GM06990 (cell line): ENCODE data around the gene PLEKHD1.

Source experiments
- DNase-seq: peaks from one replicate; pipeline ENCODE4 v3.0.0-alpha.2; 2011; ENCODE audit not compliant: insufficient read length; ENCODE audit errors: extremely low read depth
- H3K27me3 ChIP-seq: replicated peaks from 2 replicates; pipeline ENCODE4 v1.6.0; 2011; ENCODE audit warnings: low read length; ENCODE audit not compliant: control insufficient read depth, insufficient read depth
- H3K36me3 ChIP-seq: 2 replicates; pipeline ENCODE4 v1.5.1; 2011; ENCODE audit warnings: low read length; ENCODE audit not compliant: control insufficient read depth, insufficient read depth
- H3K4me3 ChIP-seq: replicated peaks from 2 replicates; pipeline ENCODE4 v1.5.1; 2011; ENCODE audit warnings: low read depth, mild to moderate bottlenecking, control low read depth, low read length
- CTCF ChIP-seq: IDR thresholded peaks from 2 replicates; pipeline ENCODE4 v1.5.1; 2011; ENCODE audit warnings: low read length, control low read depth, mild to moderate bottlenecking, inconsistent platforms; ENCODE audit not compliant: insufficient read depth, poor library complexity, severe bottlenecking

The PLEKHD1 gene

GRCh38 chr14:69538766-69539165 lies 54.2 kb downstream of the PLEKHD1 start:
- H3K36me3 ChIP-seq: no peaks in the 10 kb centered on the region
- DNase-seq: no peak
- TF ChIP-seq CTCF: no peak
- no peaks in the 10 kb centered on the region for H3K27me3 ChIP-seq
- no peak overlapping the region for H3K4me3 ChIP-seq

GRCh38 chr14:69539631-69540410 lies 55.3 kb downstream of the PLEKHD1 start:
- Histone ChIP-seq H3K36me3 (no peaks in the 10 kb centered on the region), H3K27me3 (no peaks in the 10 kb centered on the region), H3K4me3 (no peak overlapping the region)
- TF ChIP-seq CTCF: no peak
- no peak for DNase-seq

DNA sequence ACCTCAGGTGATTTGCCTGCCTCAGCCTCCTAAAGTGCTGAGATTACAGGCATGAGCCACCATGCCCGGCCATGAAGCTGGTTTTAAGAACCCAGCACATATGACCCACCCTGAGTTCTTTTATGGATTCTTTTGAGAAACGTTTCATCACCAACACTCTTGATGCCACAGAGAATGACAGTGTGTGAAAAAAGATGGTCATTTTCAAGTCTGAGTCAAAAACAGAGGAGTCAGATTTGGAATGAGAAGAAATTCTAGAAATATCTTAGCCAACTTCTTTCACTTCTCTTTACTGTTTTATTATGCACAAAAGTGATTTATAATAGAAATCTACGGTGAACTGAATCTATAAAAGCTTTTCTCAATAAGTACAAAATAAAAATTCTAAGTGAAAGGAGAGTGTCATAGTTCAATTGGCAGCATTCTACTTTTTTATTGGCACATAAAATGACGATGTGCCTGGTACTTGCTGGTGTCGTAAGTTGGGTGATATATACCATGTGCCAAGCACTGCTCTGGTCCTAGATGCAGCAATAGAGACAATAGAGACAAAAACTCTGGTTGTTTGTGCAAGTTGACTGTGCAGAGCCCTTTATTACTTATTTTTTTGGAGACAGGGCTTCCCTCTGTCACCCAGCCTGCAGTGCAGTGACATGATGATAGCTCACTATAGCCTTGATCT lies 56.3 kb downstream of the PLEKHD1 start:
- H3K4me3 ChIP-seq: no peak overlapping the region

DNA sequence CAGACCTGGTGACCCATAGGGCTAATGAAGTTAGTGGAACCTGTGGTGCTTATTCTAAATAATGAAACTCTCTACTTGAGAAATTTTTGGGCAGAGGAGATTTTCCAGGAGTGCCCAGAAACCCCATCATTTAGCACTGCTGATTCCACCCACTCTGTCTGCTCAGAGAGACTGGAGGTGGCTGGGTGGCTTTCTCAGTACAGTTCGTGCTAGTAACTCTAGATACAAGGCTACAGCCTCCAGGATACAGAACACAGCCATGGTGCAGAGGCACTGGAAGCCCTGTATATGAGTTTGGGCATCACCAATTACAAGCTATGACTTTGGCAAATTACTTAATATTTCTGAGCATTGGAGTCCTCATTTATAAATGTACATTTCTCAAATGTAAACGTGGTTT lies 57.8 kb downstream of the PLEKHD1 start:
- H3K27me3 ChIP-seq: no peaks in the 10 kb centered on the region
- TF ChIP-seq CTCF: no peak
- no peak overlapping the region for H3K4me3 ChIP-seq
- DNase-seq: no peak
- no peaks in the 10 kb centered on the region for H3K36me3 ChIP-seq

More for the DNA sequence above, 56.3 kb downstream of the PLEKHD1 start:
- Histone ChIP-seq H3K36me3 (no peaks in the 10 kb centered on the region), H3K27me3 (no peaks in the 10 kb centered on the region)
- DNase-seq: peak; percentile 25
- no peak for TF ChIP-seq CTCF

- no peak for DNase-seq
- Histone ChIP-seq H3K4me3 (no peak overlapping the region), H3K36me3 (no peaks in the 10 kb centered on the region), H3K27me3 (no peaks in the 10 kb centered on the region)
- TF ChIP-seq CTCF: no peak
Measured at GRCh38 chr14:69543341-69544115, 59.0 kb downstream of the PLEKHD1 start.
